HFFc6 (cell line): Measurements from ENCODE around the gene DENND5B. TPM values are rescaled to one million over a fixed set of nuclear protein-coding genes. Genes with fewer than 3 reads are reported as not detected.

Source experiments
- DNase-seq: peaks from one replicate; pipeline ENCODE4 v3.0.0-alpha.2; 2018
- H3K27ac Mint-ChIP-seq: 2 replicates; pipeline ENCODE4 v1.8.0; 2020; ENCODE audit warnings: mild to moderate bottlenecking, mixed read lengths
- H3K27me3 Mint-ChIP-seq: 2 replicates; pipeline ENCODE4 v1.8.0; 2021; ENCODE audit warnings: mild to moderate bottlenecking, moderate library complexity, mixed read lengths; ENCODE audit not compliant: insufficient read depth
- H3K36me3 Mint-ChIP-seq: 2 replicates; pipeline ENCODE4 v1.8.0; 2021; ENCODE audit warnings: low read depth, mixed read lengths
- H3K4me1 Mint-ChIP-seq: 2 replicates; pipeline ENCODE4 v1.8.0; 2020; ENCODE audit warnings: low read depth, mixed read lengths
- H3K4me3 Mint-ChIP-seq: 2 replicates; pipeline ENCODE4 v1.8.0; 2020; ENCODE audit warnings: mild to moderate bottlenecking, moderate library complexity, mixed read lengths
- H3K9me3 Mint-ChIP-seq: 2 replicates; pipeline ENCODE4 v1.8.0; 2020; ENCODE audit warnings: mild to moderate bottlenecking, mixed read lengths
- total RNA-seq, 6 experiments: library from RNA; stranded (reverse); fragmentation: NEBNext Ultra II Directional; extraction: Animal tissue kit (Norgen Biotek cat#: 25700); gene quantifications; 2 replicates in 1 of 6; 3 replicates in 5 of 6; pipeline ENCODE4 v1.2.3, GENCODE V29; 2021
- TF ChIP-seq, protein P1 (sequence below): fragments of 200-600 bp; sonication (generic); IDR thresholded peaks from 2 replicates; pipeline ENCODE4 v1.5.0; 2021; ENCODE audit warnings: antibody characterized with exemption, mild to moderate bottlenecking

Gene DENND5B
- total RNA-seq, 6 experiments from 2014 or later: 9.5 to 11.4 (median 10.1) TPM

DNA sequence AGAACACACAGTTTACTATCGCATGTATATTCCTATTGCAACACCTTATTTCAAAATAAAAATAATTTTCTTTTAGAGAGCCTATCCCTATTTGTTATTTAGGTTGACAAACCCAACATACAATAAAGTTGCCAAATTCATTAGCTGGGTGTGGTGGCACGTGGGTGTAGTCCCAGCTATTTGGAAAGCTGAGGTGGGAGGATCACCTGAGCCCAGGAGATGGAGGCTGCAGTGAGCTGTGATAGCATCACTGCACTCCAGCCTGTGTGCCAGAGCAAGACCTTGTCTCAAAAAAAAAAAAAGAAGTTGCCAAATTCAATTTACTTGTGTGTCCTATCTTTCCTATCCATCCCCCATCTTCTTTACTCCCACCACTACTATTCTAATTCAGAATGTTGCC, 23.9 kb downstream of the DENND5B start:
- H3K27ac Mint-ChIP-seq: no peak overlapping the region
- peaks cover 1% of the 10 kb centered on the region for H3K27me3 Mint-ChIP-seq
- H3K4me3 Mint-ChIP-seq: no peak overlapping the region
- peaks cover 26% of the 10 kb centered on the region for H3K4me1 Mint-ChIP-seq
- TF ChIP-seq, protein P1, sequence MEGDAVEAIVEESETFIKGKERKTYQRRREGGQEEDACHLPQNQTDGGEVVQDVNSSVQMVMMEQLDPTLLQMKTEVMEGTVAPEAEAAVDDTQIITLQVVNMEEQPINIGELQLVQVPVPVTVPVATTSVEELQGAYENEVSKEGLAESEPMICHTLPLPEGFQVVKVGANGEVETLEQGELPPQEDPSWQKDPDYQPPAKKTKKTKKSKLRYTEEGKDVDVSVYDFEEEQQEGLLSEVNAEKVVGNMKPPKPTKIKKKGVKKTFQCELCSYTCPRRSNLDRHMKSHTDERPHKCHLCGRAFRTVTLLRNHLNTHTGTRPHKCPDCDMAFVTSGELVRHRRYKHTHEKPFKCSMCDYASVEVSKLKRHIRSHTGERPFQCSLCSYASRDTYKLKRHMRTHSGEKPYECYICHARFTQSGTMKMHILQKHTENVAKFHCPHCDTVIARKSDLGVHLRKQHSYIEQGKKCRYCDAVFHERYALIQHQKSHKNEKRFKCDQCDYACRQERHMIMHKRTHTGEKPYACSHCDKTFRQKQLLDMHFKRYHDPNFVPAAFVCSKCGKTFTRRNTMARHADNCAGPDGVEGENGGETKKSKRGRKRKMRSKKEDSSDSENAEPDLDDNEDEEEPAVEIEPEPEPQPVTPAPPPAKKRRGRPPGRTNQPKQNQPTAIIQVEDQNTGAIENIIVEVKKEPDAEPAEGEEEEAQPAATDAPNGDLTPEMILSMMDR: no peak
- no peaks in the 10 kb centered on the region for H3K36me3 Mint-ChIP-seq
- DNase-seq: no peak
- no peaks in the 10 kb centered on the region for H3K9me3 Mint-ChIP-seq

DNA sequence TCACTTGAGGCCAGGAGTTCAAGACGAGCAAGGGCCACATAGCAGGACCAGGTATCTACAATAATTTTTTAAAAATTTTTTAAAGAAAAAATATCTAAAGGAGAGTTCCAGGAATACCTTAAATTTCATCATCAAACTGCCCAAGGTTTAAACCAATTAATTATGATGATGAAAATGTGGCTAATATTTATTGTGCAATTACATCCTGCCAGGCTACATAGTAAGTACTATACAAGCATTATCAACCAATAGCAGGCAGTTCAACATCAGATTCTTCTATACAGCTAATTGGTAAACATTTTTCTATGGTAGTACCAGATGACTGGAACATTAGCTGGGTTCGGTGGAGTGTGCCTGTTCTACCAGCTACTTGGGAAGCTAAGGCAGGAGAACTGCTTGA, 24.4 kb downstream of the DENND5B start:
- Mint-ChIP-seq H3K4me1 (peaks cover 26% of the 10 kb centered on the region), H3K9me3 (no peaks in the 10 kb centered on the region), H3K4me3 (no peak overlapping the region), H3K36me3 (no peaks in the 10 kb centered on the region), H3K27ac (no peak overlapping the region), H3K27me3 (peaks cover 1% of the 10 kb centered on the region)
- TF ChIP-seq, protein P1: no peak
- no peak for DNase-seq

DNA sequence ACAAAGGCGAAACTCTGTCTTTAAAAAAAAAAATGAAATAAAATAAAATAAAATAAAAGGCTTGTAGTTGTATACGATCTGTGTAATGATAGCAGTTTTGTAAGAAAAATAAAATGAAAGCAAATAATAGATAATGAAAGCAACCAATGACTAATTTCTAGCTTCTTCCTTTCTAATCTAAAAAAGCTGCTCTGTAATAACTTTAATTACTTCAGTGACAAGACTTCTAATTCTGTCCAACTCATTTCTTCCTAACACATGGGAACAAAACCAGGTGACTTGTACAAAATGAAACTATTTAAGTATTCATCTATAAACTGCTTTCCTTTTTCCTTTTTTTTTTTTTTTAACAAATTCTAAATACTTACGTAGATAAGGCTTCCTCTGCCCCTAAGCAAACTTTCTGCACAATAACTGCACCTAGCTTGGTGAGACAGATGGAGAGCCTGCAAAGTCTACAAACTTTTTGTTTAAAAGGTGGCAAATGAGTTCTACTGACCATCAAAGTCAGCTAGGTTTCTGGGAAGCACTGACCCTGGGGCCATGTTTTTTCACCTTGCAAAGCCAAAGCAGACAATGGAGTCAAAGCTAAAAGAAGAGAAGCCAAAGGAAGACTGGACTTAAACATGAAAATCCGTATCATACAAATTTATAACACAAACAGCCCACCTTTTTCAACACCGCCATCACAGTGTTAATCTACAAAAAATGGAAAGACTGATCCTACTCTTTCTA, 28.2 kb downstream of the DENND5B start:
- Mint-ChIP-seq H3K36me3 (no peaks in the 10 kb centered on the region; the same call in 1 of the 2 replicates), H3K27ac (no peak overlapping the region), H3K27me3 (peaks cover 1% of the 10 kb centered on the region), H3K4me3 (no peak overlapping the region), H3K4me1 (peaks cover 31% of the 10 kb centered on the region), H3K9me3 (no peaks in the 10 kb centered on the region)
- no peak for DNase-seq
- TF ChIP-seq, protein P1: no peak

DNA sequence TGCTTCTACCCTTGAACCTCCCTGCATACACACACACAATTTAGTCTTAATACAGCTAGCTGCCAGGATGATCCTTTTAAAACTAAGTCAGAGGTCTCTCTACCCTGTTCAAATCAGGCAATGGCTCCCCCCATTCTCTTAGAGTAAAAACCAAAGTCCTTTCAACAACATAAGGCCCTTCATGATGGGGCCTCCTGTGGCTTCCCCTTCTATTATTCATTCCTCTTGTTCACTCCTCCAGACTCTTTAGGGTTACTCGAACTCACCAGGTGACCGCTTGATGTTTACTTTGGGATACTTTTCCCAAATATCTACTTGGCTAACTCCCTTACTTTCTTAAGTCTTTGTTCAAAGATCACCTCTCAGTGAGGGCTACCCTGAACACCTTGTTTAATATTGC, 30.4 kb downstream of the DENND5B start:
- H3K4me3 Mint-ChIP-seq: no peak overlapping the region
- TF ChIP-seq, protein P1: no peak
- peaks cover 36% of the 10 kb centered on the region for H3K4me1 Mint-ChIP-seq
- H3K27ac Mint-ChIP-seq: no peak overlapping the region
- no peaks in the 10 kb centered on the region for H3K9me3 Mint-ChIP-seq
- no peaks in the 10 kb centered on the region; the same call in 1 of the 2 replicates for H3K36me3 Mint-ChIP-seq
- peaks cover 1% of the 10 kb centered on the region; the same call in 1 of the 2 replicates for H3K27me3 Mint-ChIP-seq
- DNase-seq: no peak

DNA sequence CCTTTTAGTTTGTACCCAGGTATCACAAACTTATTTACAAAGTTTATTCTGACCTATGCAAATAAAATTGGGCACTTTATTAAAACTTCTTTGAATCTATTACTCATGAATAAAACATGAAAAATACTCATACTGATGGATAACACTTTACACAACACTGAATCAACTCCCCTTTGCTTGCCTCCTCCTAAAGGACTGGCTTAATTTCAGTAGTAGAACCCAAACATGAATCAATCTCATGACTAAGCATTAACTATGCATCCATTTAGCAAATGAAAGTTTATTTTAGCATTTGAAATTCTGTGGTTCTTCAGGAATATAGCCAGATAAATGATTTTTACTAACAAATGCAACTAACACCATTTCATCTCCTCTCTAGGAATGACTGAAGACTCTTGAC, 32.4 kb downstream of the DENND5B start:
- Mint-ChIP-seq H3K4me3 (peak overlapping the region; percentile 16), H3K4me1 (peaks cover 36% of the 10 kb centered on the region), H3K9me3 (peaks cover 7% of the 10 kb centered on the region; the same call in 1 of the 2 replicates), H3K27me3 (no peaks in the 10 kb centered on the region), H3K27ac (peak overlapping the region; percentile 9; the same call in 1 of the 2 replicates), H3K36me3 (peaks cover 6% of the 10 kb centered on the region)
- peak; percentile 33 for DNase-seq
- TF ChIP-seq, protein P1: no peak
